Measurements from ENCODE around the gene CABLES1. TPM values are rescaled to one million over a fixed set of nuclear protein-coding genes. Genes with fewer than 3 reads are reported as not detected.

The CABLES1 gene
- total RNA-seq, 1 donor from 2014 or later: 3.1 TPM

GRCh38 chr18:23188068-23188760, 52.9 kb downstream of the CABLES1 start:
- Mint-ChIP-seq H3K27me3 (ENCODE audit: unreplicated experiment) (peaks cover 2% of the 10 kb centered on the region), H3K4me3 (ENCODE audit: unreplicated experiment) (no peak overlapping the region), H3K27ac (ENCODE audit: unreplicated experiment) (no peak overlapping the region), H3K9me3 (ENCODE audit: unreplicated experiment) (peaks cover 6% of the 10 kb centered on the region), H3K36me3 (ENCODE audit: unreplicated experiment) (no peaks in the 10 kb centered on the region), H3K4me1 (ENCODE audit: low read depth, unreplicated experiment) (peaks cover 12% of the 10 kb centered on the region)
- no peak for DNase-seq
- no peak for TF ChIP-seq CTCF (IDR thresholded peaks at IDR 0.05; ENCODE audit: partially characterized antibody, unreplicated experiment)

DNA sequence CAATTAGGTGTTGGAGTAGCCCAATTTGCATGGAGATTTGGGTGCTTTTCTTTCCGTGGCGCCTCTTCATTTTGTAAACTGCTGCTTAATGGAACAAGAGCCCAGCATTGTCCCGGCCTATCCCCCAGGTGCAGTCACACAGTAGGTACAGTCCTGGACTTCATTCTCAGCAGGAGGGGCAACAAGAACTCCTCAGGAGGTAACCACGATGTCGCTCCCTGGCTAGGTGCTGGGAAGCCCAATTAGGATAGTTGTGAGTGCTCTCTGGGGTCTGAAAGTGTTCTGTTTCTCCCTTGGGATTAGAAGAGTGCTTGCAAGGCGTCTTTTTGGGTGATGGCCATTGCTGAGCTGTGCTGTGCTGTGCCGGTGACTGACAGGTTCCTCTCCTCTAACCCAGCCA, 53.8 kb downstream of the CABLES1 start:
- Mint-ChIP-seq H3K27ac (ENCODE audit: unreplicated experiment) (no peak overlapping the region), H3K4me3 (ENCODE audit: unreplicated experiment) (no peak overlapping the region), H3K9me3 (ENCODE audit: unreplicated experiment) (peaks cover 6% of the 10 kb centered on the region), H3K27me3 (ENCODE audit: unreplicated experiment) (peaks cover 2% of the 10 kb centered on the region), H3K36me3 (ENCODE audit: unreplicated experiment) (no peaks in the 10 kb centered on the region), H3K4me1 (ENCODE audit: low read depth, unreplicated experiment) (peaks cover 6% of the 10 kb centered on the region)
- TF ChIP-seq CTCF (IDR thresholded peaks at IDR 0.05; ENCODE audit: partially characterized antibody, unreplicated experiment): no peak
- DNase-seq: no peak

DNA sequence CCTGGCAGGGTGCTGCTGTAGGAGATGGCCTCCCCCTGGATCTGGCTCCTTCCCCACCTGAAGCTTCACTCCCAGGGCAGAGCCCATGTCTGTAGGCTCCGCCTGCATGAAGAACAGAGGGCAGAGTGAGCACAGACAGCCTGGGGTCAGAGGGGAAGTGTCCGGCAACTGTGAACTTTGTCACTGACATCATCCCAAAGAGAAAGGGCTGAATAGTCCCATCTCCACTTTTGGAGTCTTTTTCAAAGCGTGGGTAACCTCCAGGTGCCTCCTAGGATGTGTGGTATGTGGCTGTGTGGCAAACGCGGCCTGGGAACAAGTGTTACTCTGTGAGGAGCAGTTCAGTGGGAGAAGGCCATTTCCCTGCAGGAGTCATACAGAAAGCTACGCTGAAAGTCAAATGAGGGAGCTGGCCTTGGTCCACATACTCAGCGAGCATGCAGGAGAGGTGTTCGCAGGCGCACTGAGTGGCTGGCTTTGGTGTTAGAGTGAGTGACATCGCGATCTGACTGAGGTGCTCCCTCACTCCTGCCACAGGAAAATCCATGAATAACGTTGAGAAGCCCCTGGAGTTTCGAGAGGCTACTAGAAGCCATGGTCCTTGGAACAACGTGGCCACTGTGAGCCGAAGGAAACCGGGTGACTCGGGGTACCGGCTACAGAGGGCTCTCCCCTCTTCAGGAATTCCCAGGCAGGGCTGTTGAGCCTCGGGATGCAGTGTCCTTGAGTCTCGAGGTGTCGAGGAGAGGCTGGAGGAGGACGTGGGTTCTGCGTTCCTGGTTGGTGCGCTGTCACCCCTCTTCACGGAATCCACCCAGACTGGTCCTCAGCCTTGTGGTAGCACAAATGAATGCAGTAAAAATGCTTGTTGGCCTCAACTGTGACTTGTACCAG, 54.7 kb downstream of the CABLES1 start:
- H3K4me1 Mint-ChIP-seq (ENCODE audit: low read depth, unreplicated experiment): peaks cover 2% of the 10 kb centered on the region
- H3K27me3 Mint-ChIP-seq (ENCODE audit: unreplicated experiment): peaks cover 2% of the 10 kb centered on the region
- DNase-seq: no peak
- H3K36me3 Mint-ChIP-seq (ENCODE audit: unreplicated experiment): no peaks in the 10 kb centered on the region
- TF ChIP-seq CTCF (IDR thresholded peaks at IDR 0.05; ENCODE audit: partially characterized antibody, unreplicated experiment): no peak
- peaks cover 2% of the 10 kb centered on the region for H3K9me3 Mint-ChIP-seq (ENCODE audit: unreplicated experiment)
- H3K4me3 Mint-ChIP-seq (ENCODE audit: unreplicated experiment): no peak overlapping the region
- H3K27ac Mint-ChIP-seq (ENCODE audit: unreplicated experiment): no peak overlapping the region

GRCh38 chr18:23191232-23191631, 55.9 kb downstream of the CABLES1 start:
- Mint-ChIP-seq H3K27me3 (ENCODE audit: unreplicated experiment) (peaks cover 2% of the 10 kb centered on the region), H3K36me3 (ENCODE audit: unreplicated experiment) (no peaks in the 10 kb centered on the region), H3K4me3 (ENCODE audit: unreplicated experiment) (no peak overlapping the region), H3K9me3 (ENCODE audit: unreplicated experiment) (peaks cover 2% of the 10 kb centered on the region), H3K4me1 (ENCODE audit: low read depth, unreplicated experiment) (peaks cover 2% of the 10 kb centered on the region), H3K27ac (ENCODE audit: unreplicated experiment) (no peak overlapping the region)
- no peak for TF ChIP-seq CTCF (IDR thresholded peaks at IDR 0.05; ENCODE audit: partially characterized antibody, unreplicated experiment)
- no peak for DNase-seq

DNA sequence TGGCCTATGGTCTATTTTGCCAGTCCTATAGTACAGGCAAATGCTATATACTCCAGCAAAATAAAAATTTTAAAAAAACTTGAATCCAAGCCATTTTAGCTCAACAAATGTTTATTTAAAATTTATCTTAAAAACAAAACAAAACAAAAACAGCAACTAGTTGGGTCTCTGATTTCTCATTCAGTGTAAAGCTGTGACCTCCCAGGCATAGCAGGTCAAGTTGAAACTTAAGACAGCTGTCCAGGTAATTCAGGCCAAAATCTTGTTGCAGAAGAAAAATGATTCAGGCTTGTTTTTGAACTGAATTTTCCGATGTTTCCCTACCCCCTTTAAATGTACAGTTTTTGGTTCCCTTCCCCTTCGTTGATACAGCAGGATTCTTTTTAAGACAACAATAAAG, 58.5 kb downstream of the CABLES1 start:
- no peak for DNase-seq
- H3K27ac Mint-ChIP-seq (ENCODE audit: unreplicated experiment): no peak overlapping the region
- H3K36me3 Mint-ChIP-seq (ENCODE audit: unreplicated experiment): no peaks in the 10 kb centered on the region
- peaks cover under 1% of the 10 kb centered on the region for H3K4me1 Mint-ChIP-seq (ENCODE audit: low read depth, unreplicated experiment)
- TF ChIP-seq CTCF (IDR thresholded peaks at IDR 0.05; ENCODE audit: partially characterized antibody, unreplicated experiment): no peak
- H3K27me3 Mint-ChIP-seq (ENCODE audit: unreplicated experiment): peaks cover 2% of the 10 kb centered on the region
- H3K4me3 Mint-ChIP-seq (ENCODE audit: unreplicated experiment): no peak overlapping the region
- H3K9me3 Mint-ChIP-seq (ENCODE audit: unreplicated experiment): no peaks in the 10 kb centered on the region

All from glutamatergic neuron (in vitro differentiated cells).